Testis (tissue), 2 donors: ENCODE measurements around the gene RNU5D-1.

Experiments
- CTCF ChIP-seq, 3 experiments: fragments of 450-650 bp in 2 of 3; fragments of 200-600 bp in 1 of 3; sonication (generic) in 1 of 3; IDR thresholded peaks; one replicate each; pipeline ENCODE4 v1.5.1; 2016 to 2019; ENCODE audit warnings: antibody characterized with exemption in 3 of 3, mild to moderate bottlenecking in 2 of 3, moderate library complexity in 1 of 3
- POLR2A ChIP-seq: fragments of 450-650 bp; IDR thresholded peaks from one replicate; pipeline ENCODE4 v1.6.1; 2017; ENCODE audit warnings: antibody characterized with exemption, mild to moderate bottlenecking, moderate library complexity

GRCh38 chr1:44723064-44723463, 7.9 kb downstream of the RNU5D-1 start:
- TF ChIP-seq POLR2A = no peak
- TF ChIP-seq CTCF (IDR thresholded peaks at IDR 0.05) = no peak
